ENCODE data around the gene ABHD12B. TPM values are rescaled to one million over a fixed set of nuclear protein-coding genes. Genes with fewer than 3 reads are reported as not detected.
"Not testable (repeated sequence)": the region's sequence is repeated elsewhere in the genome, so short reads cannot be mapped to it uniquely, and the experiment has no call there.

ABHD12B gene
- total RNA-seq, 2 donors from 2014 or later: not detected

- no peaks in the 10 kb centered on the region for H3K36me3 Mint-ChIP-seq
- no peak overlapping the region for H3K27ac Mint-ChIP-seq
- DNase-seq (ENCODE audit: low spot score in 2 of 2) (no peak), ATAC-seq (no peak)
- no peaks in the 10 kb centered on the region for H3K9me3 Mint-ChIP-seq
These were observed 45.6 kb downstream of the ABHD12B start for GRCh38 chr14:50917449-50917848.

- not testable (repeated sequence) for H3K9me3 Mint-ChIP-seq; ATAC-seq; DNase-seq (ENCODE audit: low spot score in 2 of 2); H3K36me3 Mint-ChIP-seq; H3K27ac Mint-ChIP-seq
These were observed 47.7 kb downstream of the ABHD12B start for GRCh38 chr14:50919524-50919923.

GRCh38 chr14:50920482-50921230, 48.8 kb downstream of the ABHD12B start:
- no peaks in the 10 kb centered on the region for H3K9me3 Mint-ChIP-seq
- H3K36me3 Mint-ChIP-seq: no peaks in the 10 kb centered on the region
- no peak for ATAC-seq
- DNase-seq (ENCODE audit: low spot score in 2 of 2): no peak
- no peak overlapping the region for H3K27ac Mint-ChIP-seq

GRCh38 chr14:50922803-50923202, 51.0 kb downstream of the ABHD12B start:
- ATAC-seq: no peak
- DNase-seq (ENCODE audit: low spot score in 2 of 2): no peak

GRCh38 chr14:50924236-50924635, 52.4 kb downstream of the ABHD12B start:
- no peaks in the 10 kb centered on the region for H3K36me3 Mint-ChIP-seq
- ATAC-seq (no peak), DNase-seq (ENCODE audit: low spot score in 2 of 2) (no peak)
- no peak overlapping the region for H3K27ac Mint-ChIP-seq
- no peaks in the 10 kb centered on the region for H3K9me3 Mint-ChIP-seq

More at GRCh38 chr14:50922803-50923202, 51.0 kb downstream of the ABHD12B start:
- Mint-ChIP-seq H3K9me3 (no peaks in the 10 kb centered on the region), H3K36me3 (no peaks in the 10 kb centered on the region), H3K27ac (no peak overlapping the region)

- DNase-seq (ENCODE audit: low spot score in 2 of 2): no peak
- H3K9me3 Mint-ChIP-seq: no peaks in the 10 kb centered on the region
These were observed 53.0 kb downstream of the ABHD12B start for GRCh38 chr14:50924843-50925242.

GRCh38 chr14:50926851-50927386, 55.1 kb downstream of the ABHD12B start:
- DNase-seq (ENCODE audit: low spot score in 2 of 2) (no peak), ATAC-seq (no peak)
- no peaks in the 10 kb centered on the region for H3K36me3 Mint-ChIP-seq
- no peaks in the 10 kb centered on the region for H3K9me3 Mint-ChIP-seq
- no peak overlapping the region for H3K27ac Mint-ChIP-seq

More at GRCh38 chr14:50924843-50925242, 53.0 kb downstream of the ABHD12B start:
- H3K27ac Mint-ChIP-seq: no peak overlapping the region
- H3K36me3 Mint-ChIP-seq: no peaks in the 10 kb centered on the region
- ATAC-seq: no peak

- no peak for ATAC-seq
- H3K36me3 Mint-ChIP-seq: no peaks in the 10 kb centered on the region
These were observed 56.3 kb downstream of the ABHD12B start for GRCh38 chr14:50928002-50928635.

GRCh38 chr14:50929506-50929905, 57.7 kb downstream of the ABHD12B start:
- Mint-ChIP-seq H3K27ac (no peak overlapping the region), H3K9me3 (no peaks in the 10 kb centered on the region), H3K36me3 (no peaks in the 10 kb centered on the region)
- no peak for ATAC-seq
- DNase-seq (ENCODE audit: low spot score in 2 of 2): no peak

More at GRCh38 chr14:50928002-50928635, 56.3 kb downstream of the ABHD12B start:
- no peaks in the 10 kb centered on the region for H3K9me3 Mint-ChIP-seq
- DNase-seq (ENCODE audit: low spot score in 2 of 2): no peak
- no peak overlapping the region for H3K27ac Mint-ChIP-seq

- Mint-ChIP-seq H3K9me3 (no peaks in the 10 kb centered on the region), H3K36me3 (no peaks in the 10 kb centered on the region), H3K27ac (no peak overlapping the region)
- ATAC-seq (no peak), DNase-seq (ENCODE audit: low spot score in 2 of 2) (no peak)
These were observed 59.7 kb downstream of the ABHD12B start for GRCh38 chr14:50931559-50931958.

- H3K9me3 Mint-ChIP-seq: no peaks in the 10 kb centered on the region
- H3K27ac Mint-ChIP-seq: no peak overlapping the region
- DNase-seq (ENCODE audit: low spot score in 2 of 2) (no peak), ATAC-seq (no peak)
- no peaks in the 10 kb centered on the region for H3K36me3 Mint-ChIP-seq
These were observed 60.3 kb downstream of the ABHD12B start for GRCh38 chr14:50932156-50932555.

- Mint-ChIP-seq H3K27ac (no peak overlapping the region), H3K36me3 (no peaks in the 10 kb centered on the region), H3K9me3 (no peaks in the 10 kb centered on the region)
- no peak for ATAC-seq
- no peak for DNase-seq (ENCODE audit: low spot score in 2 of 2)
These were observed 61.0 kb downstream of the ABHD12B start for GRCh38 chr14:50932592-50933495.

GRCh38 chr14:50935126-50936015, 63.5 kb downstream of the ABHD12B start:
- ATAC-seq: no peak
- no peak for DNase-seq (ENCODE audit: low spot score in 2 of 2)
- H3K36me3 Mint-ChIP-seq: no peaks in the 10 kb centered on the region
- H3K9me3 Mint-ChIP-seq: no peaks in the 10 kb centered on the region
- no peak overlapping the region for H3K27ac Mint-ChIP-seq

- H3K36me3 Mint-ChIP-seq: peaks cover 0 to 3% of the 10 kb centered on the region in 2 donors
- DNase-seq (ENCODE audit: low spot score in 2 of 2) (no peak), ATAC-seq (no peak)
- H3K27ac Mint-ChIP-seq: no peak overlapping the region
- no peaks in the 10 kb centered on the region for H3K9me3 Mint-ChIP-seq
These were observed 64.1 kb downstream of the ABHD12B start for GRCh38 chr14:50936016-50936340.

- ATAC-seq (peak in 1 of 2 donors; percentile 34), DNase-seq (ENCODE audit: low spot score in 2 of 2) (no peak)
- Mint-ChIP-seq H3K36me3 (peaks cover 0 to 12% of the 10 kb centered on the region in 2 donors), H3K9me3 (no peaks in the 10 kb centered on the region), H3K27ac (no peak overlapping the region)
These were observed 65.0 kb downstream of the ABHD12B start for GRCh38 chr14:50936882-50937281.

GRCh38 chr14:50937325-50937724, 65.5 kb downstream of the ABHD12B start:
- ATAC-seq (no peak), DNase-seq (ENCODE audit: low spot score in 2 of 2) (no peak)
- Mint-ChIP-seq H3K27ac (no peak overlapping the region), H3K36me3 (peaks cover 0 to 14% of the 10 kb centered on the region in 2 donors), H3K9me3 (no peaks in the 10 kb centered on the region)

All from activated naive CD4-positive, alpha-beta T cell treated with anti-CD3 and anti-CD28 coated beads, Interleukin-2, amount 50 U/mL, for 72 hours (primary cell).